CD4-positive, CD25-positive, alpha-beta regulatory T cell (primary cell): ENCODE measurements around the gene NACC2. TPM values are rescaled to one million over a fixed set of nuclear protein-coding genes. Genes with fewer than 3 reads are reported as not detected.
"Not testable (repeated sequence)": the region's sequence is repeated elsewhere in the genome, so short reads cannot be mapped to it uniquely, and the experiment has no call there.

ENCODE experiments used
- ATAC-seq, 2 donors: fragments of 150-1000 bp; cut with Tn5 transposase; one replicate each; pipeline ENCODE4 v1.10.0; 2021; ENCODE audit warnings: low read depth in 2 of 2, moderate number of reproducible peaks in 2 of 2, moderate library complexity in 1 of 2
- DNase-seq, 3 donors: peaks; one replicate each; pipeline versions ENCODE4 v3.0.0 to v3.0.0-alpha.2; 2012 to 2022; ENCODE audit warnings: mixed read lengths in 1 of 3
- H3K27ac ChIP-seq: one replicate; pipeline ENCODE4 v1.7.0; 2013; ENCODE audit warnings: mild to moderate bottlenecking, low read length; ENCODE audit not compliant: insufficient read depth, poor library complexity, severe bottlenecking
- H3K27me3 ChIP-seq: one replicate; pipeline ENCODE4 v1.7.0; 2013; ENCODE audit warnings: low read length; ENCODE audit not compliant: control insufficient read depth, insufficient read depth
- H3K36me3 ChIP-seq: one replicate; pipeline ENCODE4 v1.7.0; 2013; ENCODE audit warnings: mild to moderate bottlenecking, low read length, moderate library complexity; ENCODE audit not compliant: control insufficient read depth, insufficient read depth
- H3K4me1 ChIP-seq: 2 replicates; pipeline ENCODE4 v1.7.0; 2013; ENCODE audit warnings: mild to moderate bottlenecking, low read length; ENCODE audit not compliant: insufficient read depth, control insufficient read depth, poor library complexity, severe bottlenecking
- H3K4me3 ChIP-seq: one replicate; pipeline ENCODE4 v1.7.0; 2013; ENCODE audit warnings: low read depth, mild to moderate bottlenecking, low read length, moderate library complexity
- H3K9me3 ChIP-seq, 2 experiments: 1 replicate in 1 of 2; 2 replicates in 1 of 2; pipeline ENCODE4 v1.7.0; 2013; ENCODE audit warnings: low read length in 2 of 2, mild to moderate bottlenecking in 1 of 2, moderate library complexity in 1 of 2; ENCODE audit not compliant: control insufficient read depth in 2 of 2
- H3K27ac Mint-ChIP-seq, 3 donors: one replicate each; pipeline ENCODE4 v1.8.0; 2020 to 2022; ENCODE audit warnings: mild to moderate bottlenecking in 3 of 3, mixed read lengths in 3 of 3, moderate library complexity in 2 of 3
- H3K27me3 Mint-ChIP-seq: one replicate; pipeline ENCODE4 v1.8.0; 2022; ENCODE audit warnings: mild to moderate bottlenecking, mixed read lengths
- H3K36me3 Mint-ChIP-seq: one replicate; pipeline ENCODE4 v1.8.0; 2020; ENCODE audit warnings: mixed read lengths
- H3K4me1 Mint-ChIP-seq, 4 donors: one replicate each; pipeline ENCODE4 v1.8.0; 2020 to 2022; ENCODE audit warnings: mixed read lengths in 4 of 4, mild to moderate bottlenecking in 1 of 4
- H3K4me3 Mint-ChIP-seq, 4 donors: one replicate each; pipeline ENCODE4 v1.8.0; 2020 to 2022; ENCODE audit warnings: mild to moderate bottlenecking in 4 of 4, mixed read lengths in 4 of 4, moderate library complexity in 3 of 4
- H3K9me3 Mint-ChIP-seq, 7 donors: one replicate each; pipeline ENCODE4 v1.8.0; 2020 to 2022; ENCODE audit warnings: mixed read lengths in 7 of 7, mild to moderate bottlenecking in 3 of 7, moderate library complexity in 2 of 7
- polyA plus RNA-seq, 4 donors: library from polyadenylated mRNA; unstranded; fragments of 300-500 nt; fragmentation: Illumina TruSeq; gene quantifications; one replicate each; pipeline ENCODE4 v1.2.3, GENCODE V29; 2021
- total RNA-seq: library from RNA; stranded (reverse); gene quantifications from one replicate; pipeline ENCODE4 v1.2.3, GENCODE V29; 2022

The NACC2 gene
- total and polyA plus RNA-seq, 5 donors from 2014 or later, result 0.76 to 4.8 (median 1.0) TPM

DNA sequence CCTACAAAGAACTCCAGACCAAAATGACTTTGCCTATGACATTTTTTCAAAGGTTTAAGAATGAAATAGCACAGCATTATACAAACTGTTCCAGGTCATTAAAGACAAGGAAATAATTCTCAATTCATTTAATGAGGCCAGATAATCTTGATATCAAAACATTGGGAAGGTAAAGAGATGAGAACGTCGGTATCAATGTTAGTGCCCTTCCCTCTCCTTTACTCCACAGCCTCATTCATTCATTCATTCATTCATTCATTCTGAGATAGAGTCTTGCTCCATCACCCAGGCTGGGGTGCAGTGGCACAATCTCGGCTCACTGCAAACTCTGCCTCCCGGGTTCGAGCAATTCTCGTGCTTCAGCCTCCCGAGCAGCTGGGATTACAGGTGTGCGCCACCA is 64.0 kb downstream of the NACC2 start:
- Histone ChIP-seq H3K4me3 (no peak overlapping the region), H3K4me1 (no peaks in the 10 kb centered on the region), H3K27ac (no peak overlapping the region), H3K27me3 (no peaks in the 10 kb centered on the region), H3K36me3 (peaks cover 7% of the 10 kb centered on the region), H3K9me3 (peaks cover 2% of the 10 kb centered on the region in 2 experiments)
- DNase-seq (no peak), ATAC-seq (no peak)
- Mint-ChIP-seq H3K4me1 (peaks cover 0 to 13% (median 2%) of the 10 kb centered on the region in 4 donors), H3K27ac (no peak overlapping the region), H3K36me3 (peaks cover 14% of the 10 kb centered on the region), H3K9me3 (peaks cover under 1 to 15% (median 2%) of the 10 kb centered on the region in 7 donors), H3K27me3 (no peaks in the 10 kb centered on the region), H3K4me3 (no peak overlapping the region)

GRCh38 chr9:136029556-136029955 is 65.5 kb downstream of the NACC2 start:
- Histone ChIP-seq H3K27ac (no peak overlapping the region), H3K9me3 (no peaks in the 10 kb centered on the region), H3K4me3 (no peak overlapping the region), H3K36me3 (peaks cover 7% of the 10 kb centered on the region), H3K27me3 (no peaks in the 10 kb centered on the region), H3K4me1 (no peaks in the 10 kb centered on the region)
- Mint-ChIP-seq H3K4me3 (no peak overlapping the region), H3K9me3 (peaks cover 0 to 5% (median 0%) of the 10 kb centered on the region in 7 donors), H3K27ac (no peak overlapping the region), H3K27me3 (no peaks in the 10 kb centered on the region), H3K4me1 (peaks cover 0 to 13% (median 2%) of the 10 kb centered on the region in 4 donors), H3K36me3 (peaks cover 10% of the 10 kb centered on the region)
- DNase-seq (no peak), ATAC-seq (no peak)

- no peak for DNase-seq
- no peaks in the 10 kb centered on the region for H3K27me3 Mint-ChIP-seq
- H3K4me3 Mint-ChIP-seq, result no peak overlapping the region
- peaks cover 0 to 5% (median 0%) of the 10 kb centered on the region in 7 donors for H3K9me3 Mint-ChIP-seq
- H3K27me3 ChIP-seq, result no peaks in the 10 kb centered on the region
- H3K9me3 ChIP-seq, result no peaks in the 10 kb centered on the region
- H3K36me3 Mint-ChIP-seq, result peaks cover 10% of the 10 kb centered on the region
- H3K36me3 ChIP-seq, result peaks cover 7% of the 10 kb centered on the region
- H3K27ac ChIP-seq, result no peak overlapping the region
- H3K4me1 Mint-ChIP-seq, result peaks cover 0 to 7% (median 1%) of the 10 kb centered on the region in 4 donors
- H3K27ac Mint-ChIP-seq, result no peak overlapping the region
- H3K4me3 ChIP-seq, result no peak overlapping the region
- no peaks in the 10 kb centered on the region for H3K4me1 ChIP-seq
- ATAC-seq, result no peak
Observed at GRCh38 chr9:136028760-136029470, 66.2 kb downstream of the NACC2 start.

- not testable (repeated sequence) for H3K4me3 ChIP-seq, H3K27me3 Mint-ChIP-seq, H3K4me1 ChIP-seq, DNase-seq, H3K4me1 Mint-ChIP-seq, H3K9me3 Mint-ChIP-seq, H3K27ac ChIP-seq, H3K36me3 ChIP-seq, H3K27me3 ChIP-seq, H3K4me3 Mint-ChIP-seq, H3K9me3 ChIP-seq, ATAC-seq
- H3K36me3 Mint-ChIP-seq, result peaks cover 10% of the 10 kb centered on the region
- peak overlapping the region in 1 of 3 donors; percentile 26 for H3K27ac Mint-ChIP-seq
Observed at GRCh38 chr9:136026943-136027289, 68.2 kb downstream of the NACC2 start.

- H3K27me3 Mint-ChIP-seq, result no peaks in the 10 kb centered on the region
- H3K4me1 Mint-ChIP-seq, result peaks cover 0 to 8% (median 3%) of the 10 kb centered on the region in 4 donors
- ATAC-seq (no peak), DNase-seq (no peak)
- no peak overlapping the region for H3K27ac Mint-ChIP-seq
- Histone ChIP-seq H3K4me3 (no peak overlapping the region), H3K9me3 (no peaks in the 10 kb centered on the region), H3K27ac (no peak overlapping the region), H3K4me1 (no peaks in the 10 kb centered on the region), H3K36me3 (peaks cover 7% of the 10 kb centered on the region), H3K27me3 (no peaks in the 10 kb centered on the region)
- H3K4me3 Mint-ChIP-seq, result no peak overlapping the region
- peaks cover 0 to 5% (median 0%) of the 10 kb centered on the region in 7 donors for H3K9me3 Mint-ChIP-seq
- H3K36me3 Mint-ChIP-seq, result peaks cover 14% of the 10 kb centered on the region
Observed at GRCh38 chr9:136026266-136026942, 68.7 kb downstream of the NACC2 start.

DNA sequence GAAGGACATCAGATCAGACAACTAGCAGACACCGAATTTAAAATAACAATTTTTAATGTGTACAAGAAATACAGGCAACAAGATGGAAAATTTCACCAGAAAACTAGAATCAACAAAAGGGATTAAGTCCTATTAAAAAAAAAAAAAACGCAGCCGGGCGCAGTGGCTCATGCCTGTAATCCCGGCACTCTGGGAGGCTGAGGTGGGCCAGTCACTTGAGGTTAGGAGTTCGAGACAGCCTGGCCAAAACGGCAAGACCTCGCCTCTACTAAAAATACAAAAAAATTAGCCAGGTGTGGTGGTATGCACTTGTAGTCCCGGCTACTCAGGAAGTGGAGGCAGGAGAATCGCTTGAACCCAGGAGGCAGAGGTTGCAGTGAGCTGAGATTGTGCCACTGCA is 69.6 kb downstream of the NACC2 start:
- no peak overlapping the region for H3K4me3 ChIP-seq
- DNase-seq, result no peak
- H3K27ac Mint-ChIP-seq, result peak overlapping the region in 1 of 3 donors; percentile 82
- H3K27ac ChIP-seq, result no peak overlapping the region
- ATAC-seq, result no peak
- no peaks in the 10 kb centered on the region for H3K9me3 ChIP-seq
- H3K36me3 ChIP-seq, result peaks cover 7% of the 10 kb centered on the region
- H3K4me3 Mint-ChIP-seq, result no peak overlapping the region
- H3K27me3 ChIP-seq, result no peaks in the 10 kb centered on the region
- H3K9me3 Mint-ChIP-seq, result peaks cover 0 to 5% (median 0%) of the 10 kb centered on the region in 7 donors
- peaks cover 0 to 13% (median 3%) of the 10 kb centered on the region in 4 donors for H3K4me1 Mint-ChIP-seq
- no peaks in the 10 kb centered on the region for H3K27me3 Mint-ChIP-seq
- no peaks in the 10 kb centered on the region for H3K4me1 ChIP-seq
- peaks cover 14% of the 10 kb centered on the region for H3K36me3 Mint-ChIP-seq

GRCh38 chr9:136024696-136025316 is 70.3 kb downstream of the NACC2 start:
- Mint-ChIP-seq H3K36me3 (peaks cover 14% of the 10 kb centered on the region), H3K27ac (no peak overlapping the region)

More at GRCh38 chr9:136024696-136025316, 70.3 kb downstream of the NACC2 start:
- Mint-ChIP-seq H3K4me3 (no peak overlapping the region), H3K9me3 (peaks cover 0 to 5% (median 0%) of the 10 kb centered on the region in 7 donors), H3K4me1 (peaks cover 0 to 13% (median 3%) of the 10 kb centered on the region in 4 donors), H3K27me3 (no peaks in the 10 kb centered on the region)
- no peaks in the 10 kb centered on the region for H3K4me1 ChIP-seq
- peaks cover 7% of the 10 kb centered on the region for H3K36me3 ChIP-seq
- no peaks in the 10 kb centered on the region for H3K9me3 ChIP-seq
- ATAC-seq (no peak), DNase-seq (no peak)
- H3K27ac ChIP-seq, result no peak overlapping the region
- no peak overlapping the region for H3K4me3 ChIP-seq
- no peaks in the 10 kb centered on the region for H3K27me3 ChIP-seq
